Putamen (tissue), 1 donor: ENCODE measurements around the gene OLFML3.

Source experiments
- DNase-seq: peaks from one replicate; pipeline ENCODE4 v3.0.0-alpha.2; 2016; ENCODE audit warnings: low spot score

Gene OLFML3

DNA sequence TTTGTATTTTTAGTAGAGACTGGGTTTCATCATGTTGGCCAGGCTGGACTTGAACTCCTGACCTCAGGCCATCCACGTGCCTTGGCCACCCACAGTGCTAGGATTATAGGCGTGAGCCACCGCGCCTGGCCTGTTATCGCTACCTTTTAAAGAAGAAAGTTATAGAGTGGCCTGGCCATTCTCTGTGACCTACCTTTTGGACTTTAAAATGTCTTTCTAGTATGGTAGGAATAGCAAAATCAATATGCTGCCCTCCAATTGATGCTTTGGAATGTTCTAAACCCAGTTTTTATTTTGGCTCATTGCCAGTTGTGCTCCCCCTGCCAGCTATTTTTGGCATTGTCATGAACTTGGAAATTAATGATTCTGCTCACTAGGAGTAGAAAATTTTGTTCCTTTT, 30.3 kb upstream of the OLFML3 start:
- DNase-seq = no peak

DNA sequence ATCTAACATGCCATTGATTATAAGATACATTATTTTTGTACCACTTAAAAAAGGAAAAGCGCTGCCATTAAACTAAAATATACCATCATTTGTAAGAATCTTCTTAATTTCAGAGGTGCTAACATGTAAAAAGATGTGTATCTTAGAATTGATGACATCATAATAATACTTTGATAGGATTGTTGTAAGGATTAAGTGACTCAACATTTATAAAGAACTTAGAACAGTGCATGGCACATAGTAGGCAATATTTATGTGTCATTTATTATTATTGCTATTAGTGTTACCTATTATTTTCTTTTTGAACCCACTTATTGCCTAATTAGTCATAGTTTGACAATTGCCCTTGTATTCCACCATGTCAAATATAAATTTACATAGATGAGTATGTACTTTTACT, 28.4 kb upstream of the OLFML3 start:
- no peak for DNase-seq

DNA sequence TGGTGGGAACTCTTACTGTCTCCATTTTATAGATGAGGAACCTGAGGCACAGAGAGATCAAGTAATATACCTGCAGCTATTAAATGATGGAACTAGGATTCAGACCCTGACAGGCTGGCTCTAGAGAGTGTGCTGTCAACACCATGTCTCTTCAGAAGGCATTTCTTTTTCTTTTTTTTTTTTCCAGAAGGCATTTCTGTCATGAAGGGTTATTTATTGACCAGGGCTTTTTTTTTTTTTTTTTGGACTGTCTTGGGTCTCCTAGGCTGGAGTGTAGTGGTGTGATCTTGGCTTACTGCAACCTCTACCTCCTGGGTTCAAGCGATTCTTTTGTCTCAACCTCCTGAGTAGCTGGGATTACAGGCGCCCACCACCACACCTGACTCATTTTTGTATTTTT, 27.6 kb upstream of the OLFML3 start:
- DNase-seq = no peak

DNA sequence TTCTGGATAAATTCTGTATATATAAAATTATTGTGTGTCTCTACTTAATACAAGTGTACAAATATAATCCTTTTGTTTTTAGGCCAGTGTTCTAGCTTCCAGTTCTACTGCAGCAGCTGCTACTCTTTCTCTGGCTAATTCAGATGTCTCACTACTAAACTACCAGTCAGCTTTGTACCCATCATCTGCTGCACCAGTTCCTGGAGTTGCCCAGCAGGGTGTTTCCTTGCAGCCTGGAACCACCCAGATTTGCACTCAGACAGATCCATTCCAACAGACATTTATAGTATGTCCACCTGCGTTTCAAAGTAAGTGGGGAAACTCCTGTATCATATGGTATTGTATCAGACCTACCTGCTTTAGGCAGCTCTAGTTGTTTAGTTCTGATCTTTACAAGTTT, 21.3 kb upstream of the OLFML3 start:
- no peak for DNase-seq

DNA sequence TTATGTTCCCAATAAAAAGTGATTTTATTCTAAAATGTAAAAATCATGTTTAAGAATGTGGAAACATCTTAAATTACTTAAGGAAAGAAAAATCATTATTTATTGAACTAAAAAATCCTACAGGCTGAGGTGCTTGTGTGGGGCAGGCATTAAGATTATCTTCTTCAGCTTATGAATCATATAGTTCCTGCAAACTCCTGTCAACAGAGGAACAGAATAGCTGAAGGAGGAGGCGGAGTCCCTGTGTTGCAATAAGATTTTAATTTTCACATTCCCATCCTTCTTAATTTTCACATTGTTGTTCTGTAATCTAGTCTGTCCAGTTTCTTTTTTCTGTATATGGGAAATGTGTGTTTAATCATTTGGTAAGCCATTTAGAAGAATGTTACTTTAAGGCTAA, 20.6 kb upstream of the OLFML3 start:
- DNase-seq = no peak

DNA sequence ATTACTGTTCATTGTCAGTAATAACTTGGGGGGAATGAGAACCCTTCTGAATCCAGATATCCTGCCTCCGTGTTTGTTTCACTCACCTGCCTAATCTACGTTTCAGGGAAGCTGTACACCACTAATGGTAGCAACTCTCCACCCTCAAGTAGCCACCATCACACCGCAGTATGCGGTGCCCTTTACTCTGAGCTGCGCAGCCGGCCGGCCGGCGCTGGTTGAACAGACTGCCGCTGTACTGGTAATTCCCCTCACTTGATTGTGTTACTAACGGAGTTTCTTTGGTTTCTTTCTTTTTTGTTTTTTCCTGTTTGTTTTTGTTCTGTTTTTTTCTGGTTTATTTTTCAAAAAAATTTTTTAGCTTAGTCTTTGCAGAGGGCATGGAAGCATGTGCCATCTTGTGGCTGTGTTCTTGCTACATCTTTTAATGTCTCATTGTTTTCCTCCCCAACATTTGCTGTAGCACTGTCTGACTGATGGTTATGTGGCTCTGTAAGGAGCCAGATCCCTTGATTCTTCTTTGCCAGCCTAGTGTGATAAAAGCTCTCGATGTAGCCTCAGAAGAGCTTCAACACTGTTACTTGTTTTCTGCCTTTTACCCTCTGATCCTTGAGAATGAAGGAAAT, 15.9 kb upstream of the OLFML3 start:
- DNase-seq = no peak

DNA sequence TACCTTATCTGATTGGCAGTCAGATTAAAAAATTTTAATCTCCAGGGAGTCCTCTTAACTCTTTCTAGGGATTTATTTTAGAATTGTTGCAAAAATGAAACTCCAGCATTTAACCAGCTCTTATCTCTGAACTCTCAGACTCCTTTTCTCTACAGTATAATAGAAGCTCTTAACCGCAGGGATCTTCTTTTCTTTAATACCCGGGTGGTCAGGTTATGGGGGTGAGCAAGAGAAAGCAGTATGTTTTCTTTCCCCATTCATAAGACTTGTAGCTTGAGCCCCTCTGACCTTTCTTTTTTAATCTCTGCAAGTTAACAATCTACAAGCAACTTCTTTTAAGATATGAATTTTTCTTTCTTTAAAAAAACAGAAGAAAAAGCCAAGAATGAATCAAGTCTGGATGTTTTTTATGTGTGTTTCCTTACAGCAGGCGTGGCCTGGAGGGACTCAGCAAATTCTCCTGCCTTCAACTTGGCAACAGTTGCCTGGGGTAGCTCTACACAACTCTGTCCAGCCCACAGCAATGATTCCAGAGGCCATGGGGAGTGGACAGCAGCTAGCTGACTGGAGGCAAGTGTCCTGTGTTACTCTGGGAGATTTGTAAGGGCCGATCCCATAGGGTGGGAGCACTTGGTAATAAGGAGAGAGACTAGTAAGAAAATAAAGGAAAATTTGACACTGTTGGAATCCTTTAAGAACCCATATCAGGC, 13.4 kb upstream of the OLFML3 start:
- no peak for DNase-seq

DNA sequence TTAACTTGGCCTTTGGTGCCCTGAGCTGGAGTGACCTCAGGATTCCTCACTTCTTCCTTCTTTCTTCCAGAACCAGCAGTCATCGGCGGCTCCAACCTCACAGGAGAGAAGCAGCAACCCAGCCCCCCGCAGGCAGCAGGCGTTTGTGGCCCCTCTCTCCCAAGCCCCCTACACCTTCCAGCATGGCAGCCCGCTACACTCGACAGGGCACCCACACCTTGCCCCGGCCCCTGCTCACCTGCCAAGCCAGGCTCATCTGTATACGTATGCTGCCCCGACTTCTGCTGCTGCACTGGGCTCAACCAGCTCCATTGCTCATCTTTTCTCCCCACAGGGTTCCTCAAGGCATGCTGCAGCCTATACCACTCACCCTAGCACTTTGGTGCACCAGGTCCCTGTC, 6.3 kb upstream of the OLFML3 start:
- no peak for DNase-seq

DNA sequence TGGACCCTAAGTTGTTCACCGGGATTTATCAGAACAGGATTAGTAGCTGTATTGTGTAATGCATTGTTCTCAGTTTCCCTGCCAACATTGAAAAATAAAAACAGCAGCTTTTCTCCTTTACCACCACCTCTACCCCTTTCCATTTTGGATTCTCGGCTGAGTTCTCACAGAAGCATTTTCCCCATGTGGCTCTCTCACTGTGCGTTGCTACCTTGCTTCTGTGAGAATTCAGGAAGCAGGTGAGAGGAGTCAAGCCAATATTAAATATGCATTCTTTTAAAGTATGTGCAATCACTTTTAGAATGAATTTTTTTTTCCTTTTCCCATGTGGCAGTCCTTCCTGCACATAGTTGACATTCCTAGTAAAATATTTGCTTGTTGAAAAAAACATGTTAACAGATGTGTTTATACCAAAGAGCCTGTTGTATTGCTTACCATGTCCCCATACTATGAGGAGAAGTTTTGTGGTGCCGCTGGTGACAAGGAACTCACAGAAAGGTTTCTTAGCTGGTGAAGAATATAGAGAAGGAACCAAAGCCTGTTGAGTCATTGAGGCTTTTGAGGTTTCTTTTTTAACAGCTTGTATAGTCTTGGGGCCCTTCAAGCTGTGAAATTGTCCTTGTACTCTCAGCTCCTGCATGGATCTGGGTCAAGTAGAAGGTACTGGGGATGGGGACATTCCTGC, 3.9 kb upstream of the OLFML3 start:
- no peak for DNase-seq

DNA sequence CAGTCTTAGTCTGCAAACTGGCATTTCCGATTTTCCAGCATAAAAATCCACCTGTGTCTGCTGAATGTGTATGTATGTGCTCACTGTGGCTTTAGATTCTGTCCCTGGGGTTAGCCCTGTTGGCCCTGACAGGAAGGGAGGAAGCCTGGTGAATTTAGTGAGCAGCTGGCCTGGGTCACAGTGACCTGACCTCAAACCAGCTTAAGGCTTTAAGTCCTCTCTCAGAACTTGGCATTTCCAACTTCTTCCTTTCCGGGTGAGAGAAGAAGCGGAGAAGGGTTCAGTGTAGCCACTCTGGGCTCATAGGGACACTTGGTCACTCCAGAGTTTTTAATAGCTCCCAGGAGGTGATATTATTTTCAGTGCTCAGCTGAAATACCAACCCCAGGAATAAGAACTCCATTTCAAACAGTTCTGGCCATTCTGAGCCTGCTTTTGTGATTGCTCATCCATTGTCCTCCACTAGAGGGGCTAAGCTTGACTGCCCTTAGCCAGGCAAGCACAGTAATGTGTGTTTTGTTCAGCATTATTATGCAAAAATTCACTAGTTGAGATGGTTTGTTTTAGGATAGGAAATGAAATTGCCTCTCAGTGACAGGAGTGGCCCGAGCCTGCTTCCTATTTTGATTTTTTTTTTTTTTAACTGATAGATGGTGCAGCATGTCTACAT, 2.5 kb upstream of the OLFML3 start:
- DNase-seq = no peak

DNA sequence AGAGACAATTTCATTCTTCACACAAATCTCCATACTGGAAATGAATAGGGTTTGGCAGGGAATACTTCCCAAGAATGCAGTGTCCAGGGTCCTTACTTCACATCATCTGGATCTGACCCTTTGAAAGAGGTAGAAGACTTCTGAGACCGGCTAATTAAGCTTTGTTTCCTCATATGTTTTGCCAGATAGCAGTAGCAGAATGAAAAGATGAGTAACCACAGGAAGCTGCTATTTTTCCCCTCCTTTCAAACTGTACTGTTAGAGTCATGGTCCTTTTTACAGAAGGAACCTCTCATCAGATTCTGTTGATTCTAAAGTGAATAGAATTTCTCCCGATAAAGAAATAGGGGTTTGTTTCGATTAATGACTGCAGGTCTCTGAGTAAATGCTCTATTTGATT, 1.4 kb upstream of the OLFML3 start:
- no peak for DNase-seq

DNA sequence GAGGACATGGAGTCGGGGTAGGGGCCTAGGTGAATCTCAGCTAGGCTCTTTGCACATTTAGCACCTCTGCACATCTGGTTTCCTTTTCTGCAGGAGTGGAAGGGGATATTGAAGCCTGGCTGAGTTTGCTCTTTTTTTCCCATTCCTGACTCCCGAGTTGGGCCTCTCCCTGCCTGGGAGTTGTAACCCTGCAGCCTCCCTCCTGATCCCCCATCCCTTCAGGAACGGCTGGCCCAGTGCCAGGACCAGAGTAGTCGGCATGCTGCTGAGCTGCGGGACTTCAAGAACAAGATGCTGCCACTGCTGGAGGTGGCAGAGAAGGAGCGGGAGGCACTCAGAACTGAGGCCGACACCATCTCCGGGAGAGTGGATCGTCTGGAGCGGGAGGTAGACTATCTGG, 836 bp downstream of the OLFML3 start:
- no peak for DNase-seq

DNA sequence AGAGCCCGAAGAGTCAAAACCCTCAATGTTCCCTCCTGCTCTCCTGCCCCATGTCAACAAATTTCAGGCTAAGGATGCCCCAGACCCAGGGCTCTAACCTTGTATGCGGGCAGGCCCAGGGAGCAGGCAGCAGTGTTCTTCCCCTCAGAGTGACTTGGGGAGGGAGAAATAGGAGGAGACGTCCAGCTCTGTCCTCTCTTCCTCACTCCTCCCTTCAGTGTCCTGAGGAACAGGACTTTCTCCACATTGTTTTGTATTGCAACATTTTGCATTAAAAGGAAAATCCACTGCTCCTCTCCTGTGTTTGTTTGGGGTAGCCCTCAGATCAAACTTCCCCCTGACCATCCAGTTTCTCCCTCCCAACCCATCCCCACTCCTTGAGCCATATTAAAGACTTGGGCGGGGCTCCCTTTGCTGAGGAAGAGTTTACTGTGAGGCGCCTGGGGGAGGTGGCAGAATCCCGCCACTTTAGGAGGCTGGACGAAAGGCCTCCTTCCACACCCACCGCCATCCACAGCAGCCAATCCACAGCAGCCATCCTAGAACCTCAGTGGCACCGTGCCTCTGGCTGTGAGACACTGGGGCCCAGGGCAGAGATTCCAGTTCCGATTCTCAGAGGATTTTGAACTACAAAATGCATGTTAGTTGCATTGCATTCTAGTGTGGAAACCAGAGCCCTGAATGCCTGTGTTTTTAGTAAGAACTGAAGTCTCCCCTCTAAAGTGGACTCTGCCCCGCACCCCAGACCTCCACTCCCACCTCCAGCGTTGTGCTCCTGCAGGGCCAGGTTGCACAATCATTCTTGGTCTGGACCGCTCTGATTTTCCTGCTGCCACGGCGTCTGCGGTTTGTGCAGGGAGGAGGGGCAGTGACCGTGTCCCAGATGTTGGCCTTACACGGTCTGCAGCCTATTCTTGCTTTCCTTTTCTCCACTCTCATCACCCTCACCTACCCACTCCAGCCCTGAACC, 3.0 kb downstream of the OLFML3 start:
- no peak for DNase-seq

DNA sequence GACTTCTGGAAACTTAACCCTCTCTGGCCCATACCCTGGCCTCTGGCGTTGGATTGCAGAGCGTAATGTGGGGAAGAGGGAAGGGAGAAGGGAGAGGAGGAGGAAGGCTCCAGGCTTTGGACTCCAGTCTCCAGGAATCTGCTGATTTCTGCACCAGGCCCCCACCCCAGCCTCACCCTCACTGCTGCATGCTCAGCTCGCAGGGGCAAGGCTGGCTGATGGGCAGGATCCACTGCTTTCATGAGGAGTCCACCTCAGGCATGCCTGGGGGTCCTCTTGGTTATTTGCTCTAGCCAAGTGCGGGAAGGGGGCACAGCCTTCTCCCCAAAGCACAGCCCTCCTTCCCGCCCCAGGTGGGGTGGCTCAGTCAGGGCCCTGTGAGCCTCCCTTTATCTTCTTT, 3.7 kb downstream of the OLFML3 start:
- no peak for DNase-seq

DNA sequence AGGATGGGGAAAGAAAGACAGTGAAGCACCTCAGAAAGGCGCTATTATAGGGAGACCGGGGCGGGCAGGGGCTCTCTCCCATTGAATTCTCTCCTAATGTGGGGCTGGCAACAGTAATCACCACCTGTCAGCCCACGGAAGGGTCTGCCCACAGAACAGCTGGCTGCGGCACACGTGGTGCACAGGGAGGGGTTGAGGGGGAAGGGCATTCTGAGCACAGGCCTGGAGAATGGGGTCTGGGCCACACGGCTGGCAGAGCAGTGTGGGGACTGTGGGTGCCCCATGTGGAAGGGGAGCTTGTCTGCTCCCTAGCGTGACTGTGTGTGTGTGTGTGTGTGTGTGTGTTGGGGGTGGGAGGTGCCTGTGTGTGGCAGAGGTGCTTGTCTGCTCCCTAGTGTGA, 4.1 kb downstream of the OLFML3 start:
- DNase-seq = no peak

DNA sequence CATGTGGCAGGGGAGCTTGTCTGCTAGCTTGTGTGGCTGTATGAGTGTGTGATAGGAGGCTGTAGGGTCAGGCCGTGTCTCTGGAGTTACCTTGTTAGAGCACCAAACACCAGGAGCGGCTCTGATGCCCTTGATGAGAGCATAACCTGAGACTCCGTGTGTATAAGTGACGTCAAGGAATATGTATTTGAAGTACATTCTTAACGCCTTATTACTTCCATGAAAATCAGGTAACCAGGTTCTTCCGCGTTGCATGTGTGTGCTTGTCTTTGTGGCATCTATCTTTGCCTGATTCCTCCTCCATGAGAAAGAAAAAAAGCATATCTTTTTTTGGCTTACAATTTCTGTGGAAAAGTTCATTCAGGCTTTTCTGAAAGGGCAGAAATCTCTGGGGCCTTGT, 4.6 kb downstream of the OLFML3 start:
- DNase-seq = no peak

DNA sequence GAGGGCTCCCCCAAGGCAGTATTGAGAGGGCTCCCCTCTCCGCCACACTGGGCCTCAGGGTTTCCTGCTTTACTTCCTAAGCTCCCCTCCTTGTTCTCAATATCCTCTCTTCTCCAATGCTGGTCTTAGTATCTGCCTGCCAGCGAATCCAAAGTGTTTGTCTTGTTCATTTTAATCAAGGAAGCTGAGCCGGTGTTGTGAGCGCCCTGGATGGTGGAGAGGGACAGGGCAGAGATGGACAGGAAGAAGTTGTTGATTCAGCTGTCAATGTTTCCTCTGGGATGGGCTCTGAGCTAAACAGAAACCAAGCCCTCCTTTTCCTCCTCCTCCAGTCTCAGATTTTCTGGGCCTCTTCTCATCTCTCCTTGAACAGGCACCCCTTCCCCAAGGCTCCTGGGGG, 5.4 kb downstream of the OLFML3 start:
- DNase-seq = no peak

DNA sequence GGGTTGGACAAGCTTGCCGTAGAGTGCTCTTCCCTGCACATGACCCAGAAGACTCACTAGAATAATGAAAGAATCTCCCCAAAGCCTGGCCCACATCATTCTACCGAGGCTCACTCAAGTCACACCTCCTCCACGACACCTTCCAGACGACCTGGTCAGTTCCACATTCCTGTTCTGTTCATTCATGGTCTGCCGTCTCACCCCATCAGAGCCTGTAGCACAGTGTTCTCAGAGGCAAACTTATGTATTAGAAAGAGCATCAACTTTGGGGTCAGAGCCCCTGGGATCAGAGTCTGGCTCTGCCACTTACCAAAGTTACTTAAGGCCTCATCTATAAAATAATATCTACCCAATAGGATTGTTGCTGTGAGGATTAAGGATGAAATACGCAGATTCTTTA, 7.5 kb downstream of the OLFML3 start:
- DNase-seq = no peak

DNA sequence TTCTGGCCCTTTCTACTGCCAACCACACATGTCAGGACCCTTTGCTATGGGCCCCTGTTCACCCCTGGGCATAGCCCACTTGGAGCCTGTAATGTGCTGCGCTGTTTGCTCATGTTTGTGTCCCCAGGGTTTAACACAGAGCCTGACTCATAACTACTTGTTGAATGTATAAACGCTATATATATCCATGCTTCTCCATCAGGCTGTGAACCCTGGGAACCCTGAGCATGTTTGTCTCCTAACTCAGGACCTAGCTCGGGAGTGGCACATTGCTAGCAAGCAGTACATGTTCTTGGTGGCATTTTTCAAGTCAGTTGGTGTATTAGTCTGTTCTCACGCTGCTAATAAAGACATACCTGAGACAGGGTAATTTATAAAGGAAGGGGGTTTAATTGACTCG, 8.0 kb downstream of the OLFML3 start:
- no peak for DNase-seq

DNA sequence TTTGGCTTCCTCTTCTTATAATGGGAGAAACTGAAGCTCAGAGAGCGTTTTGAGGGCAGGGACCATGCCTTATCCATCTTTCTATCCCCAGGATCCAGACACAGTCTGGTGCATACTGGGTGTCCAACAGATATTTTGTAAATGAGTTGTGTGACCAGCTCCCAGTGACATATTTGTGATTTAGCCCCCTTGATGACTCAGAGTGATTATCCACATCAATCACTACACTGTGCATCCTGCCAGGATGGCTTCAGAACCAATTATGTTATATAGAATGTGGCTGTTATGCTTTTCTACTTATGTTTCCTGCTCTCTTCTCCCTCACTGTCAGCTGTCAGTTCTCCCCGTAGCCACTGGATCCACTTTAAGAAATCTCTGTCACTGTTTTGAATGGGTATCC, 11.3 kb downstream of the OLFML3 start:
- no peak for DNase-seq

DNA sequence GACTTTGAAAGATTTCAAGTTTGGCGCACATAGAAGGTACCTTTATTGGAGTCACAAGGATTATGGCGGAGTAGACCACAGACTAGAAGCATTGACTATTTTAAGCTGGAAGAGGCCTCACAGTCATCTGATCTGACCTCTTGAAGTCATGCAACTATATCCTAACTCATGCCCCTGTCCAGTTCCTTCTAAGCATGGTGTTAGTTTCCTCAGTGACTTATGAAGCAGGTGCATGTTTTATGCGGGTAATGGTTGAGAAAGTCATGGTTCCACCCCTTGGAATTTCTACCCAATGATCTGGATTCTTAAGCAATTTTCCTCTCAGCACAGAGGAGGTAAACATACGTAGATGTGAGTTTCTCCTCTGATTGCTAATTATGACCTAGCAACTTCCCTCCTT, 11.7 kb downstream of the OLFML3 start:
- DNase-seq = no peak

DNA sequence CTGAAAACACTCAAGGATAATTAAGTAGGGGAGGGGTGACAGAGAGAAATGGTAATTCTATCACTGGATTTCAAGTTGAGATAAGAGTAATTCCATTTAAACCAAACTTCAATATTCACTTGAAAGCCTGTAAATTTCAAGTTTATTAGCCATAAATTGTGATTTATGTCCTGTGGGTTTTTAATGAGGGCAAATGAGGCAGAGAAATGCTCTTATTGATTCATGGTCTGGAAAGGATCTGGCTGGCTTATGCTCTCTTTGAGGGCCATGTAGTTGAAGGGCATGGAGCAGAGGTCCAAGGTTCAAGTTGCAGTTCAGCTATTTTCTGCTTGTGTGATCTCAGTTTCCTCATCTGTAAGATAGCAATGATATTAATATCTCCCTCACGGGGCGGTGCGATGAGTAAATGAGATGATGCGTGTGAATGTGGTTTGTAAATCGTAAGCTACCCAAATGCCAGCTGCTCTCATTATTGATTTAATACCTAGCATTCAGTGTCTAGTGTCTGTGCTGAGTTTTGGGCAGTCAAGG, 12.3 kb downstream of the OLFML3 start:
- DNase-seq = no peak
